Naive thymus-derived CD4-positive, alpha-beta T cell (primary cell): Measurements from ENCODE around the gene NTM. TPM values are rescaled to one million over a fixed set of nuclear protein-coding genes. Genes with fewer than 3 reads are reported as not detected.

ENCODE experiments used
- ATAC-seq: fragments of 150-1000 bp; cut with Tn5 transposase; 2 replicates; pipeline ENCODE4 v1.10.0; 2021; ENCODE audit warnings: mild to moderate bottlenecking, moderate library complexity
- CTCF ChIA-PET: fragments of 350-600 bp; sonication (Branson Sonifier 250); formaldehyde crosslinking; loops from one replicate; lab custom pipeline; 2021; ENCODE audit warnings: antibody characterized with exemption; lab: Charles Lee
- POLR2A ChIA-PET: fragments of 350-600 bp; sonication (Branson Sonifier 250); formaldehyde crosslinking; loops from one replicate; lab custom pipeline; 2021; ENCODE audit warnings: antibody characterized with exemption, inconsistent platforms; lab: Charles Lee
- DNase-seq, 9 donors: peaks; one replicate each; pipeline versions ENCODE4 v3.0.0 to v3.0.0-alpha.2; 2020 to 2022; ENCODE audit warnings: mixed read lengths in 1 of 9
- H3K27ac ChIP-seq: one replicate; pipeline ENCODE4 v1.7.0; 2013; ENCODE audit warnings: mild to moderate bottlenecking, low read depth, low read length, moderate library complexity
- H3K27me3 ChIP-seq, 2 donors: one replicate each; pipeline ENCODE4 v1.7.0; 2013; ENCODE audit warnings: low read length in 2 of 2, mild to moderate bottlenecking in 2 of 2, moderate library complexity in 2 of 2; ENCODE audit not compliant: control insufficient read depth in 2 of 2, insufficient read depth in 2 of 2
- H3K36me3 ChIP-seq, 3 experiments: 1 replicate in 2 of 3; 2 replicates in 1 of 3; pipeline ENCODE4 v1.7.0; 2013; ENCODE audit warnings: low read length in 3 of 3, mild to moderate bottlenecking in 3 of 3, moderate library complexity in 1 of 3; ENCODE audit not compliant: insufficient read depth in 3 of 3, control insufficient read depth in 2 of 3
- H3K4me1 ChIP-seq, 2 donors: one replicate each; pipeline ENCODE4 v1.7.0; 2013; ENCODE audit warnings: low read length in 2 of 2, mild to moderate bottlenecking in 2 of 2, moderate library complexity in 1 of 2; ENCODE audit not compliant: control insufficient read depth in 2 of 2, insufficient read depth in 2 of 2
- H3K4me3 ChIP-seq: 2 replicates; pipeline ENCODE4 v1.7.0; 2013; ENCODE audit warnings: mild to moderate bottlenecking, low read length
- H3K9me3 ChIP-seq, 3 experiments: 1 replicate in 2 of 3; 2 replicates in 1 of 3; pipeline ENCODE4 v1.7.0; 2013; ENCODE audit warnings: low read length in 3 of 3; ENCODE audit not compliant: control insufficient read depth in 2 of 3
- H3K27ac Mint-ChIP-seq, 9 donors: one replicate each; pipeline ENCODE4 v1.8.0; 2020 to 2022; ENCODE audit warnings: mixed read lengths in 9 of 9, mild to moderate bottlenecking in 8 of 9, moderate library complexity in 5 of 9, inconsistent platforms in 2 of 9
- H3K27me3 Mint-ChIP-seq, 5 donors: one replicate each; pipeline ENCODE4 v1.8.0; 2021 to 2022; ENCODE audit warnings: mixed read lengths in 5 of 5, mild to moderate bottlenecking in 1 of 5
- H3K36me3 Mint-ChIP-seq, 5 donors: one replicate each; pipeline ENCODE4 v1.8.0; 2020 to 2022; ENCODE audit warnings: mixed read lengths in 5 of 5, mild to moderate bottlenecking in 3 of 5, inconsistent platforms in 1 of 5
- H3K4me1 Mint-ChIP-seq, 7 donors: one replicate each; pipeline ENCODE4 v1.8.0; 2020 to 2022; ENCODE audit warnings: mixed read lengths in 7 of 7, mild to moderate bottlenecking in 3 of 7, inconsistent platforms in 1 of 7
- H3K4me3 Mint-ChIP-seq, 10 donors: one replicate each; pipeline ENCODE4 v1.8.0; 2020 to 2022; ENCODE audit warnings: mild to moderate bottlenecking in 10 of 10, mixed read lengths in 10 of 10, moderate library complexity in 6 of 10, inconsistent platforms in 2 of 10
- H3K9me3 Mint-ChIP-seq, 11 donors: one replicate each; pipeline ENCODE4 v1.8.0; 2020 to 2022; ENCODE audit warnings: mixed read lengths in 11 of 11, mild to moderate bottlenecking in 4 of 11, inconsistent platforms in 1 of 11, moderate library complexity in 1 of 11
- intact Hi-C, 2 donors: fragments of 100-400 bp; cut with micrococcal nuclease; formaldehyde crosslinking; loops; one replicate each; pipeline ENCODE4 v1.15.1; 2023
- polyA plus RNA-seq, 2 donors: library from polyadenylated mRNA; unstranded; fragments of 300-500 nt; fragmentation: Illumina TruSeq; gene quantifications; one replicate each; pipeline ENCODE4 v1.2.3, GENCODE V29; 2021
- total RNA-seq, 6 experiments: library from RNA in 5 of 6; stranded (reverse) in 5 of 6; gene quantifications; 1 replicate in 5 of 6; 2 replicates in 1 of 6; pipeline ENCODE4 v1.2.3 and lab custom pipeline; 2021 to 2026

NTM gene
- total and polyA plus RNA-seq, 7 experiments from 2014 or later = not detected

DNA sequence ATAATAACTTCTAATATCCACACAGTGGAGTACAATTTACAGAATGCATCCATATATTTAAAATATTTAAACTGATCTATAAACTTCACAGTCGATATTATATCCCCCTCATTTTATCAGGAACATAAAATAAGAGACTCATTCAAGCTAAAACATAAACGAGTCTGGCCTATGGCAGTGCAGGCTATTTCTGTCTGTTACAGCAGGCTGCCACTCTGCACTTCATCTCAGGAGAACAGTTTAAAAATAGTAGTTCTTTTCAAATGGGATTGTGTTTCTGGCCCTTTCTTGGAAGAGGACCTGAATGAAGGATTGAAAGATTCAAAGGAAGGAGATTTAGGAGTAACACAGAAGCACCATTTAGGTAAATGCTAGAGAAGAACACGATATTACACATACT, 915.7 kb downstream of the NTM start:
- no peak for DNase-seq
- Mint-ChIP-seq H3K36me3 (peaks cover 0 to 5% (median 0%) of the 10 kb centered on the region in 5 donors), H3K27ac (no peak overlapping the region), H3K27me3 (peaks cover 0 to 36% (median 6%) of the 10 kb centered on the region in 5 donors), H3K9me3 (peaks cover 0 to 10% (median 4%) of the 10 kb centered on the region in 11 donors), H3K4me3 (no peak overlapping the region), H3K4me1 (no peaks in the 10 kb centered on the region)
- H3K27me3 ChIP-seq = no peaks in the 10 kb centered on the region
- no peak overlapping the region for H3K4me3 ChIP-seq
- ChIA-PET CTCF (no interaction called here), POLR2A (no interaction called here)
- no peaks in the 10 kb centered on the region for H3K36me3 ChIP-seq
- H3K27ac ChIP-seq = no peak overlapping the region
- no peak for ATAC-seq
- no peaks in the 10 kb centered on the region for H3K4me1 ChIP-seq
- intact Hi-C loops = no loop called here
- H3K9me3 ChIP-seq = no peaks in the 10 kb centered on the region

DNA sequence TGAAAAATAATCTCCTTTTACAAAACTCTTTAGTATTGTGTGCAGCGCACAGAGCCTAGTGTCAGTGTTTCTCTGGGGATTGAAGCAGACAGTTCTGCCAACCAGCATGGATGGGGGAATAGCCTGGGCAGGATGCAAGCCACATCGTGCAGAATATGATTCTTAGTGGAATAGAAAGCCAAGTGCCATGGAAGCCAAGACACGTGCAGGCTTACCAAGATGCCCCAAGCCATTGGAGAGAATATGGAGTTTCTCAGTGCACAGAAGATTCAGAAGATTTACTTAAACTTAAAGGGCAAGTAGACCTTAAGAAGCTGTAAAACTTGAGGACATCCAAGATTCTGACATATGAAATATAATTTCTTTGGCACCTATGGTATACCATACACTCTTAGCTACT, 917.6 kb downstream of the NTM start:
- Mint-ChIP-seq H3K9me3 (peaks cover 1 to 16% (median 6%) of the 10 kb centered on the region in 11 donors), H3K27me3 (peaks cover 0 to 45% (median 15%) of the 10 kb centered on the region in 5 donors), H3K27ac (no peak overlapping the region), H3K4me1 (no peaks in the 10 kb centered on the region), H3K4me3 (no peak overlapping the region), H3K36me3 (peaks cover 0 to 5% (median 0%) of the 10 kb centered on the region in 5 donors)
- ChIA-PET CTCF (no interaction called here), POLR2A (interaction anchor here (0.7 kb wide), 1 partner anchor 27 kb away, joined by 3 read pairs; no protein-coding TSS in a partner anchor)
- Histone ChIP-seq H3K4me1 (no peaks in the 10 kb centered on the region), H3K27me3 (no peaks in the 10 kb centered on the region), H3K4me3 (no peak overlapping the region), H3K9me3 (no peaks in the 10 kb centered on the region), H3K36me3 (no peaks in the 10 kb centered on the region), H3K27ac (no peak overlapping the region)
- no peak for ATAC-seq
- DNase-seq = no peak
- intact Hi-C loops = no loop called here

DNA sequence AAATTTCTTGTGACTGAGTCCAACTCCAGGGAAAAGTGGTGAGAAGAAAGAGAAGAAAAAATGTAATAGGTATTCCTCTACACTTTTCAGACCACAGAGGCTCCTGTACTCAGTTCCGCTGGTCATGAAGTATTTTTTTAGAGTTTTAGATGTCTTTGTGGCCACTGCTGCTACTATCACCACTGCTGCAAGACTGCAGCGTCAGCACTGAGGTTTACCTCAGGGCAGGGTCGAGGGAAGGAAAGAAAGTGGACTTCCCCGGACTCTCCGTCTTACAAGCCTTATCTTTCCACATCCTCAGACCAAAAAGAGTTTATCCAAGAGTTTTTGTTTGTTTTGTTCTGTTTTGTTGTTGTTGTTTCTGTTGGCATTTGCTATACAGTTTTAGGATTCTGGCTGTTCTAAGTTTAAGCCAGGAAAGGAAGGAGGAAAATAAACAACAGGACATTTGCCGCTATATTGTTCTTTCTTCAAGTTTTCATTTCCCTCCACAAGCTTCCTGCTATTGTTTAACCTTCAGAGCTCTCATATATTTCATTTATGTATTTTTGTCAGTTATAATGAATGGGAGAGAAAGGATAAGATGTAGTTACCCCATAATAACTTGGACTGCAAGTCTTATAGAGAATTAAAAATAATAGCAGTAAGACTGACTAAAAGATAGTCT, 919.3 kb downstream of the NTM start:
- Mint-ChIP-seq H3K27me3 (peaks cover 0 to 36% (median 11%) of the 10 kb centered on the region in 5 donors), H3K9me3 (peaks cover 0 to 16% (median 6%) of the 10 kb centered on the region in 11 donors), H3K36me3 (peaks cover 0 to 5% (median 0%) of the 10 kb centered on the region in 5 donors), H3K27ac (no peak overlapping the region), H3K4me1 (no peaks in the 10 kb centered on the region), H3K4me3 (no peak overlapping the region)
- no peaks in the 10 kb centered on the region for H3K4me1 ChIP-seq
- ChIA-PET POLR2A (no interaction called here), CTCF (no interaction called here)
- no peak for ATAC-seq
- H3K27me3 ChIP-seq = no peaks in the 10 kb centered on the region
- H3K36me3 ChIP-seq = no peaks in the 10 kb centered on the region
- no peaks in the 10 kb centered on the region for H3K9me3 ChIP-seq
- no peak overlapping the region for H3K4me3 ChIP-seq
- intact Hi-C loops = no loop called here
- H3K27ac ChIP-seq = no peak overlapping the region
- DNase-seq = no peak

DNA sequence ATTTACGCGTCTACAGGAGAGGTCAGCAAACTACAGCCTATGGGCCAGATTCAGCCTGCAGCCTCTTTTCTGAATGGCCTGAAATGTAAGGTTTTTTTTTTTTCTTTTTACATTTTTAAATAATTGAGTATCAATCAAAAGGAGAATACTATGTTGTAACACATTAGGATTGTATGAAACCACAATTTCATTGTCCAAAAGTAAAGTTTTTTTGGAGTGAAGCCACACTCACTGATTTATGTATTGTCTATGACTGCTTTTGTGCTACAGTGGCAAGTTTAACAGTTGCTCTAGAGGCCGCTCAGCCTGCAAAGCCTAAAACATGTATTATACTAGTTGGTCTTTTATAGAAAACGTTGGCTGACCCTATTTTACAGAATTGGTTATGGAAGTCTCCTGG, 923.2 kb downstream of the NTM start:
- Mint-ChIP-seq H3K4me3 (no peak overlapping the region), H3K27ac (no peak overlapping the region), H3K4me1 (no peaks in the 10 kb centered on the region), H3K9me3 (peaks cover 0 to 16% (median 6%) of the 10 kb centered on the region in 11 donors), H3K36me3 (peaks cover 0 to 5% (median 0%) of the 10 kb centered on the region in 5 donors), H3K27me3 (peaks cover 0 to 23% (median 11%) of the 10 kb centered on the region in 5 donors)
- ChIA-PET CTCF (no interaction called here), POLR2A (no interaction called here)
- Histone ChIP-seq H3K27me3 (no peaks in the 10 kb centered on the region), H3K9me3 (no peaks in the 10 kb centered on the region), H3K36me3 (no peaks in the 10 kb centered on the region), H3K4me3 (no peak overlapping the region), H3K27ac (no peak overlapping the region), H3K4me1 (no peaks in the 10 kb centered on the region)
- DNase-seq = no peak
- no peak for ATAC-seq
- intact Hi-C loops = no loop called here

DNA sequence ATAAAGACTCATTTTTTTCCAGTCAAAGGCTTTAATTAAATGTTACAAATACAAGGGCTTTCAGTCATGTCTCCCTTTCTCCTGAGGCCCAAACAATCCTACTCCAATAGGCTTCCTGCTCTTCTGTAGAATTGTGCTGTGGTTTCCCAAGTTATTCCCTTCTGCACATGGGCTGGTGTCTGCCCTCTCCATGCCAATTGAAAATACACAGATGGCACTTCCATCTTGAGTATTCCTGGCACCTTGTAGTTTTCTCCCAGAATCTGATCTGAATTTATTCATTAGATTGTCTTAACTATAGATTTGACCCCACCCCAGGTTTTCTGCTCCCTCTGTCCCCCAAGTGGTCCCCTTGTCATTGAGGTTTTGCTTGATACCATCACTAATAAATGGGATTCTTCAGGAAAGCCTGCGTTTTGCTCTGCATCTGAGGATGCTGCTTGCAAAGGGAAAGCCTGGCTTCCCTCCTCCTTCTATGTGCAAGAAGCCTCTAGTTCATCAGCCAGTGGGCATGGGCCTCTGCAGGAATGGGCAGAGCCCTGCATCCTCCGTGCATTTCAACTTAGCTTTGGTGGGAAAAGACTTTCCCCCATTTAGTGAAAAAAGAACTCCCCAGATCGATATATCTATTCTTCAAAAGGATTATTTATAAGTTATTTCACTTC, 926.7 kb downstream of the NTM start:
- DNase-seq (no peak), ATAC-seq (no peak)
- Mint-ChIP-seq H3K36me3 (no peaks in the 10 kb centered on the region), H3K27ac (no peak overlapping the region), H3K9me3 (peaks cover 0 to 10% (median 0%) of the 10 kb centered on the region in 11 donors), H3K4me1 (no peaks in the 10 kb centered on the region), H3K27me3 (peaks cover 0 to 4% (median 0%) of the 10 kb centered on the region in 5 donors), H3K4me3 (no peak overlapping the region)
- no peak overlapping the region for H3K27ac ChIP-seq
- H3K9me3 ChIP-seq = no peaks in the 10 kb centered on the region
- H3K4me3 ChIP-seq = no peak overlapping the region
- intact Hi-C loops = no loop called here
- POLR2A ChIA-PET = no interaction called here
- CTCF ChIA-PET = no interaction called here
- H3K36me3 ChIP-seq = no peaks in the 10 kb centered on the region
- no peaks in the 10 kb centered on the region for H3K4me1 ChIP-seq
- H3K27me3 ChIP-seq = no peaks in the 10 kb centered on the region

DNA sequence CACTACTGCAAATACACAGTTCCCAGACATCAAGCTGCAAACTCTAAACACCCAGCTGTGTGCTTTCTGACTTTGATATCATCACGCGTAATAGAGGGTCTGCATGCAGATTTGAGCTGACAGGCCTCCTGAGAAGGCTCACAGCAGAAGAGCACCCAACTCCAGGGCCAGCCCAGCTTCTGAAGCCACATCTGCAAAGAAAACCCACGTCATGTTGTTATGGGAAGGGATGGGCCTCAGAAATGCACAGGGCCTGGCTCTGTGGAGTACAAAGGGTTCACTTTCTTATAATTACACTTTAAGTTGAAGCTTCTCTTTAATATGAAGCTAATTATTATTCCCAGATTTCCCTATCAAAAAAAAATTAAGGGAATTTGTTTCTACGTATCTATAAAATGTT, 927.9 kb downstream of the NTM start:
- no peak for DNase-seq
- Mint-ChIP-seq H3K27me3 (no peaks in the 10 kb centered on the region), H3K36me3 (no peaks in the 10 kb centered on the region)

More for the DNA sequence above, 927.9 kb downstream of the NTM start:
- no peaks in the 10 kb centered on the region for H3K9me3 ChIP-seq
- H3K36me3 ChIP-seq = no peaks in the 10 kb centered on the region
- intact Hi-C loops = no loop called here
- ATAC-seq = no peak
- H3K27ac ChIP-seq = no peak overlapping the region
- no peak overlapping the region for H3K27ac Mint-ChIP-seq
- peaks cover 0 to 7% (median 0%) of the 10 kb centered on the region in 11 donors for H3K9me3 Mint-ChIP-seq
- H3K4me3 Mint-ChIP-seq = no peak overlapping the region
- no peaks in the 10 kb centered on the region for H3K27me3 ChIP-seq
- H3K4me1 ChIP-seq = no peaks in the 10 kb centered on the region
- no peak overlapping the region for H3K4me3 ChIP-seq
- POLR2A ChIA-PET = no interaction called here
- H3K4me1 Mint-ChIP-seq = no peaks in the 10 kb centered on the region
- CTCF ChIA-PET = no interaction called here
